ENCODE results near the gene DST.

Gene DST

GRCh38 chr6:56424064-56424463, 218.6 kb downstream of the DST start:
- Mint-ChIP-seq H3K36me3 (no peaks in the 10 kb centered on the region), H3K27me3 (peaks cover 5% of the 10 kb centered on the region), H3K4me3 (no peak overlapping the region), H3K9me3 (peaks cover 8% of the 10 kb centered on the region), H3K4me1 (no peaks in the 10 kb centered on the region), H3K27ac (no peak overlapping the region)

GRCh38 chr6:56420296-56420695, 222.4 kb downstream of the DST start:
- no peaks in the 10 kb centered on the region for H3K9me3 Mint-ChIP-seq

GRCh38 chr6:56419191-56419590, 223.5 kb downstream of the DST start:
- no peaks in the 10 kb centered on the region for H3K4me1 Mint-ChIP-seq
- peaks cover 5% of the 10 kb centered on the region for H3K27me3 Mint-ChIP-seq
- H3K4me3 Mint-ChIP-seq, result no peak overlapping the region
- H3K36me3 Mint-ChIP-seq, result no peaks in the 10 kb centered on the region
- H3K9me3 Mint-ChIP-seq, result no peaks in the 10 kb centered on the region
- H3K27ac Mint-ChIP-seq, result no peak overlapping the region

More at GRCh38 chr6:56420296-56420695, 222.4 kb downstream of the DST start:
- no peak overlapping the region for H3K27ac Mint-ChIP-seq
- H3K4me3 Mint-ChIP-seq, result no peak overlapping the region
- H3K27me3 Mint-ChIP-seq, result peaks cover 5% of the 10 kb centered on the region
- no peaks in the 10 kb centered on the region for H3K4me1 Mint-ChIP-seq
- H3K36me3 Mint-ChIP-seq, result no peaks in the 10 kb centered on the region

GRCh38 chr6:56417823-56418222, 224.9 kb downstream of the DST start:
- Mint-ChIP-seq H3K4me1 (no peaks in the 10 kb centered on the region), H3K4me3 (no peak overlapping the region), H3K36me3 (no peaks in the 10 kb centered on the region), H3K27ac (no peak overlapping the region), H3K27me3 (peaks cover 5% of the 10 kb centered on the region), H3K9me3 (no peaks in the 10 kb centered on the region)

- Mint-ChIP-seq H3K36me3 (no peaks in the 10 kb centered on the region), H3K27me3 (peaks cover under 1% of the 10 kb centered on the region), H3K4me3 (no peak overlapping the region)
Measured at GRCh38 chr6:56416247-56416646, 226.4 kb downstream of the DST start.

GRCh38 chr6:56408976-56409375, 233.7 kb downstream of the DST start:
- H3K36me3 Mint-ChIP-seq, result no peaks in the 10 kb centered on the region
- no peak overlapping the region for H3K27ac Mint-ChIP-seq
- peaks cover 2% of the 10 kb centered on the region for H3K27me3 Mint-ChIP-seq
- no peaks in the 10 kb centered on the region for H3K4me1 Mint-ChIP-seq
- no peaks in the 10 kb centered on the region for H3K9me3 Mint-ChIP-seq
- H3K4me3 Mint-ChIP-seq, result no peak overlapping the region

More at GRCh38 chr6:56416247-56416646, 226.4 kb downstream of the DST start:
- Mint-ChIP-seq H3K27ac (no peak overlapping the region), H3K4me1 (no peaks in the 10 kb centered on the region), H3K9me3 (no peaks in the 10 kb centered on the region)
